CD14-positive monocyte (primary cell): ENCODE measurements around the gene CNGB1. TPM values are rescaled to one million over a fixed set of nuclear protein-coding genes. Genes with fewer than 3 reads are reported as not detected.
"Not testable (repeated sequence)": the region's sequence is repeated elsewhere in the genome, so short reads cannot be mapped to it uniquely, and the experiment has no call there.

ENCODE experiments used
- DNase-seq, 3 donors: peaks; one replicate each; pipeline ENCODE4 v3.0.0-alpha.2; 2011 to 2022
- H2AFZ ChIP-seq: 2 replicates; pipeline ENCODE4 v1.6.0; 2012; ENCODE audit warnings: mild to moderate bottlenecking, low read depth, low read length, inconsistent platforms; ENCODE audit not compliant: insufficient read depth, poor library complexity, severe bottlenecking
- H3K27ac ChIP-seq, 2 donors: 1 replicate in 1 of 2; 2 replicates in 1 of 2; pipeline ENCODE4 v1.5.1; 2012 to 2013; ENCODE audit warnings: low read length in 2 of 2, control low read depth in 1 of 2, inconsistent platforms in 1 of 2, low read depth in 1 of 2, mild to moderate bottlenecking in 1 of 2
- H3K27me3 ChIP-seq, 2 donors: one replicate each; pipeline versions ENCODE4 v1.6.0 to v1.6.1; 2011 to 2013; ENCODE audit warnings: low read length in 2 of 2; ENCODE audit not compliant: control insufficient read depth in 2 of 2, insufficient read depth in 2 of 2
- H3K36me3 ChIP-seq, 2 donors: replicated peaks in 1 of 2; 1 replicate in 1 of 2; 2 replicates in 1 of 2; pipeline versions ENCODE4 v1.5.1 to v1.6.1; 2012 to 2013; ENCODE audit warnings: low read length in 2 of 2, control low read depth in 1 of 2, inconsistent platforms in 1 of 2, mild to moderate bottlenecking in 1 of 2; ENCODE audit not compliant: insufficient read depth in 2 of 2, control insufficient read depth in 1 of 2
- H3K4me1 ChIP-seq, 2 donors: 1 replicate in 1 of 2; 2 replicates in 1 of 2; pipeline versions ENCODE4 v1.5.1 to v1.6.1; 2012 to 2013; ENCODE audit warnings: low read length in 2 of 2, control low read depth in 1 of 2, inconsistent platforms in 1 of 2, mild to moderate bottlenecking in 1 of 2, moderate library complexity in 1 of 2; ENCODE audit not compliant: insufficient read depth in 2 of 2, control insufficient read depth in 1 of 2
- H3K4me2 ChIP-seq: replicated peaks from 2 replicates; pipeline ENCODE3; 2012; ENCODE audit warnings: low read length, moderate library complexity, mild to moderate bottlenecking; ENCODE audit not compliant: poor library complexity, severe bottlenecking; ENCODE audit errors: extremely low read depth
- H3K4me3 ChIP-seq, 3 experiments: fragments of 200-600 bp in 1 of 3; sonication (generic) in 1 of 3; replicated peaks in 1 of 3; 1 replicate in 2 of 3; 2 replicates in 1 of 3; pipeline ENCODE4 v1.5.1; 2011 to 2013; ENCODE audit warnings: low read length in 3 of 3, mild to moderate bottlenecking in 3 of 3, control low read depth in 2 of 3, low read depth in 2 of 3, inconsistent platforms in 1 of 3, moderate library complexity in 1 of 3
- H3K79me2 ChIP-seq: 2 replicates; pipeline ENCODE4 v1.6.0; 2012; ENCODE audit warnings: mild to moderate bottlenecking, control low read depth, inconsistent platforms, low read length, moderate library complexity; ENCODE audit not compliant: insufficient read depth
- H3K9ac ChIP-seq: 2 replicates; pipeline ENCODE4 v1.6.0; 2017; ENCODE audit warnings: low read length, mild to moderate bottlenecking; ENCODE audit not compliant: insufficient read depth, poor library complexity, severe bottlenecking
- H3K9me3 ChIP-seq, 2 donors: replicated peaks in 1 of 2; 1 replicate in 1 of 2; 2 replicates in 1 of 2; pipeline versions ENCODE4 v1.5.1 to v1.6.1; 2012 to 2013; ENCODE audit warnings: low read length in 2 of 2, control low read depth in 1 of 2; ENCODE audit not compliant: control insufficient read depth in 1 of 2, insufficient read depth in 1 of 2
- H4K20me1 ChIP-seq: 2 replicates; pipeline ENCODE4 v1.6.0; 2012; ENCODE audit warnings: mild to moderate bottlenecking, low read length, control low read depth, moderate library complexity; ENCODE audit not compliant: insufficient read depth
- H3K27ac Mint-ChIP-seq, 7 donors: one replicate each; pipeline ENCODE4 v1.8.0; 2020; ENCODE audit warnings: mild to moderate bottlenecking in 7 of 7, mixed read lengths in 7 of 7, moderate library complexity in 6 of 7, inconsistent platforms in 2 of 7
- H3K27me3 Mint-ChIP-seq, 3 donors: one replicate each; pipeline ENCODE4 v1.8.0; 2021 to 2022; ENCODE audit warnings: low read depth in 3 of 3, mild to moderate bottlenecking in 3 of 3, mixed read lengths in 3 of 3, moderate library complexity in 3 of 3, inconsistent platforms in 1 of 3
- H3K36me3 Mint-ChIP-seq, 2 donors: one replicate each; pipeline ENCODE4 v1.8.0; 2020; ENCODE audit warnings: mixed read lengths in 2 of 2, inconsistent platforms in 1 of 2, mild to moderate bottlenecking in 1 of 2
- H3K4me1 Mint-ChIP-seq: one replicate; pipeline ENCODE4 v1.8.0; 2020; ENCODE audit warnings: mild to moderate bottlenecking, mixed read lengths
- H3K4me3 Mint-ChIP-seq, 2 donors: one replicate each; pipeline ENCODE4 v1.8.0; 2020; ENCODE audit warnings: mild to moderate bottlenecking in 2 of 2, mixed read lengths in 2 of 2, moderate library complexity in 1 of 2
- H3K9me3 Mint-ChIP-seq, 7 donors: one replicate each; pipeline ENCODE4 v1.8.0; 2020 to 2022; ENCODE audit warnings: mixed read lengths in 7 of 7, mild to moderate bottlenecking in 6 of 7, moderate library complexity in 6 of 7, inconsistent platforms in 2 of 7
- WGBS: methylation state at CpG from one replicate; pipeline ENCODE4 v1.1.5; 2013; ENCODE audit warnings: missing lambda C conversion rate; ENCODE audit not compliant: insufficient coverage; 5-methylcytosine and 5-hydroxymethylcytosine counted together
- intact Hi-C, 2 donors: fragments of 100-400 bp; cut with micrococcal nuclease; formaldehyde crosslinking; loops; one replicate each; pipeline versions ENCODE4 v1.15.0 to v1.15.1; 2023
- polyA plus RNA-seq, 3 donors: library from polyadenylated mRNA; depleted of rRNA in 1 of 3; unstranded in 2 of 3; stranded (reverse) in 1 of 3; fragments of 300-500 nt in 2 of 3; fragments of >200 nt in 1 of 3; fragmentation: Illumina TruSeq in 2 of 3; gene quantifications; 1 replicate in 2 of 3; 2 replicates in 1 of 3; pipeline ENCODE4 v1.2.3, GENCODE V29; 2012 to 2021
- TF ChIP-seq, protein P1 (sequence below): fragments of 200-600 bp; IDR thresholded peaks from one replicate; pipeline ENCODE4 v1.8.0; 2022; ENCODE audit warnings: antibody characterized with exemption, mild to moderate bottlenecking

Gene CNGB1
- polyA plus RNA-seq, 3 donors = not detected

GRCh38 chr16:57944970-57945739, 25.8 kb downstream of the CNGB1 start:
- peaks cover 0 to 6% (median 0%) of the 10 kb centered on the region in 7 donors for H3K9me3 Mint-ChIP-seq
- Histone ChIP-seq H3K9ac (no peak overlapping the region), H3K4me3 (no peak overlapping the region), H3K79me2 (no peaks in the 10 kb centered on the region), H3K9me3 (no peaks in the 10 kb centered on the region), H3K27me3 (no peaks in the 10 kb centered on the region), H3K27ac (no peak overlapping the region), H2AFZ (no peak overlapping the region), H3K36me3 (no peaks in the 10 kb centered on the region), H4K20me1 (no peaks in the 10 kb centered on the region), H3K4me2 (no peak overlapping the region), H3K4me1 (no peaks in the 10 kb centered on the region)
- H3K27me3 Mint-ChIP-seq = peaks cover under 1 to 6% (median 1%) of the 10 kb centered on the region in 3 donors
- H3K27ac Mint-ChIP-seq = no peak overlapping the region
- 89% methylated on average over 8 of the region's 9 CpGs for WGBS
- TF ChIP-seq, protein P1, sequence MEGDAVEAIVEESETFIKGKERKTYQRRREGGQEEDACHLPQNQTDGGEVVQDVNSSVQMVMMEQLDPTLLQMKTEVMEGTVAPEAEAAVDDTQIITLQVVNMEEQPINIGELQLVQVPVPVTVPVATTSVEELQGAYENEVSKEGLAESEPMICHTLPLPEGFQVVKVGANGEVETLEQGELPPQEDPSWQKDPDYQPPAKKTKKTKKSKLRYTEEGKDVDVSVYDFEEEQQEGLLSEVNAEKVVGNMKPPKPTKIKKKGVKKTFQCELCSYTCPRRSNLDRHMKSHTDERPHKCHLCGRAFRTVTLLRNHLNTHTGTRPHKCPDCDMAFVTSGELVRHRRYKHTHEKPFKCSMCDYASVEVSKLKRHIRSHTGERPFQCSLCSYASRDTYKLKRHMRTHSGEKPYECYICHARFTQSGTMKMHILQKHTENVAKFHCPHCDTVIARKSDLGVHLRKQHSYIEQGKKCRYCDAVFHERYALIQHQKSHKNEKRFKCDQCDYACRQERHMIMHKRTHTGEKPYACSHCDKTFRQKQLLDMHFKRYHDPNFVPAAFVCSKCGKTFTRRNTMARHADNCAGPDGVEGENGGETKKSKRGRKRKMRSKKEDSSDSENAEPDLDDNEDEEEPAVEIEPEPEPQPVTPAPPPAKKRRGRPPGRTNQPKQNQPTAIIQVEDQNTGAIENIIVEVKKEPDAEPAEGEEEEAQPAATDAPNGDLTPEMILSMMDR = no peak
- H3K36me3 Mint-ChIP-seq = no peaks in the 10 kb centered on the region
- intact Hi-C loops = no loop called here
- H3K4me3 Mint-ChIP-seq = no peak overlapping the region
- DNase-seq = no peak
- H3K4me1 Mint-ChIP-seq = peaks cover 5% of the 10 kb centered on the region

- DNase-seq, H3K27me3 Mint-ChIP-seq, H3K27me3 ChIP-seq, H3K4me2 ChIP-seq, H3K9me3 Mint-ChIP-seq, H3K9ac ChIP-seq, H3K9me3 ChIP-seq, H3K36me3 Mint-ChIP-seq, H3K27ac ChIP-seq, H3K79me2 ChIP-seq, H3K4me3 Mint-ChIP-seq, H2AFZ ChIP-seq, H3K4me1 ChIP-seq, H4K20me1 ChIP-seq, intact Hi-C loops, H3K36me3 ChIP-seq, H3K4me3 ChIP-seq: not testable (repeated sequence)
- peaks cover 14% of the 10 kb centered on the region for H3K4me1 Mint-ChIP-seq
- peak overlapping the region in 1 of 7 donors; percentile 11 for H3K27ac Mint-ChIP-seq
- WGBS = 25% methylated on average over 2 of the region's 8 CpGs
Measured at GRCh38 chr16:57943381-57943780, 27.5 kb downstream of the CNGB1 start.

DNA sequence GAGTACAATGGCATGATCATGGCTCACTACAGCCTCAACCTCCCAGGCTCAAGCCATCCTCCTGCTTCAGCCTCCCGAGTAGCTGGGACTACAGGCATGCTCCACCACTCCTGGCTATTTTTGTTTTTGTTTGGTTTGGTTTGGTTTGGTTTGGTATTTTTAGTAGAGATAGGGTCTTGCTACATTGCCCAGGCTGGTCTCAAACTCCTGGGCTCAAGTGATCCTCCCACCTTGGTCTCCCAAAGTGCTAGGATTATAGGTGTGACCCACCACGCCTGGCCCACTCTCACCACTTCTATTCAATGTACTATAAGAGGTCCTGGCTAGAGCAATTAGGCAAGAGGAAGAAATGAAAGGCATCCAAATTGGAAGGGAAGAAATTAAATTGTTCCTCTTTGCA, 29.0 kb downstream of the CNGB1 start:
- not testable (repeated sequence) for H3K27ac Mint-ChIP-seq

More for the DNA sequence above, 29.0 kb downstream of the CNGB1 start:
- intact Hi-C loops, DNase-seq, H3K27ac ChIP-seq, H3K79me2 ChIP-seq, H2AFZ ChIP-seq, H3K4me3 Mint-ChIP-seq, H3K9me3 Mint-ChIP-seq, H3K36me3 Mint-ChIP-seq, H3K9me3 ChIP-seq, H3K4me1 ChIP-seq, H3K27me3 Mint-ChIP-seq, H3K36me3 ChIP-seq, H3K9ac ChIP-seq, H4K20me1 ChIP-seq, H3K4me3 ChIP-seq, H3K4me2 ChIP-seq, H3K27me3 ChIP-seq: not testable (repeated sequence)
- no CpG with 5 or more reads among the region's 2 CpGs for WGBS
- peaks cover 14% of the 10 kb centered on the region for H3K4me1 Mint-ChIP-seq
